T-helper 1 cell treated with Interleukin-12 subunit alpha and Interleukin-12 subunit beta and Interleukin-4 antibody, amounts not matched to agents 30 μg/mL and 1 μg/mL, for 36 hours (primary cell): ENCODE measurements around the gene GJC3.
A peak's percentile ranks its signal among the peaks of the same experiment; 100 is the strongest.
"Not testable (repeated sequence)": the region's sequence is repeated elsewhere in the genome, so short reads cannot be mapped to it uniquely, and the experiment has no call there.

Experiments
- H3K27ac Mint-ChIP-seq: one replicate; pipeline ENCODE4 v1.8.0; 2021; ENCODE audit warnings: mild to moderate bottlenecking, mixed read lengths
- H3K27me3 Mint-ChIP-seq: one replicate; pipeline ENCODE4 v1.8.0; 2021; ENCODE audit warnings: low read depth, mixed read lengths
- H3K36me3 Mint-ChIP-seq: one replicate; pipeline ENCODE4 v1.8.0; 2021; ENCODE audit warnings: low read depth, mixed read lengths
- H3K4me1 Mint-ChIP-seq: one replicate; pipeline ENCODE4 v1.8.0; 2021; ENCODE audit warnings: low read depth, mixed read lengths
- H3K4me3 Mint-ChIP-seq: one replicate; pipeline ENCODE4 v1.8.0; 2021; ENCODE audit warnings: mild to moderate bottlenecking, moderate library complexity, mixed read lengths
- H3K9me3 Mint-ChIP-seq: one replicate; pipeline ENCODE4 v1.8.0; 2021; ENCODE audit warnings: mixed read lengths

GJC3 gene

GRCh38 chr7:99949645-99950228, 20.3 kb upstream of the GJC3 start:
- Mint-ChIP-seq H3K4me3 (no peak overlapping the region), H3K9me3 (peaks cover 14% of the 10 kb centered on the region), H3K4me1 (peaks cover 2% of the 10 kb centered on the region), H3K36me3 (no peaks in the 10 kb centered on the region), H3K27ac (no peak overlapping the region), H3K27me3 (peaks cover 8% of the 10 kb centered on the region)

GRCh38 chr7:99947608-99948007, 18.2 kb upstream of the GJC3 start:
- no peak overlapping the region for H3K27ac Mint-ChIP-seq

GRCh38 chr7:99944497-99945070, 15.2 kb upstream of the GJC3 start:
- no peak overlapping the region for H3K4me3 Mint-ChIP-seq
- peaks cover 16% of the 10 kb centered on the region for H3K27me3 Mint-ChIP-seq
- no peak overlapping the region for H3K27ac Mint-ChIP-seq
- H3K4me1 Mint-ChIP-seq, result peaks cover 8% of the 10 kb centered on the region
- no peaks in the 10 kb centered on the region for H3K36me3 Mint-ChIP-seq
- peaks cover under 1% of the 10 kb centered on the region for H3K9me3 Mint-ChIP-seq

More at GRCh38 chr7:99947608-99948007, 18.2 kb upstream of the GJC3 start:
- H3K9me3 Mint-ChIP-seq, result peaks cover 14% of the 10 kb centered on the region
- H3K4me3 Mint-ChIP-seq, result no peak overlapping the region
- no peaks in the 10 kb centered on the region for H3K36me3 Mint-ChIP-seq
- peaks cover 8% of the 10 kb centered on the region for H3K4me1 Mint-ChIP-seq
- peaks cover 12% of the 10 kb centered on the region for H3K27me3 Mint-ChIP-seq

GRCh38 chr7:99943641-99944496, 14.4 kb upstream of the GJC3 start:
- Mint-ChIP-seq H3K36me3 (no peaks in the 10 kb centered on the region), H3K4me3 (no peak overlapping the region), H3K4me1 (peaks cover 8% of the 10 kb centered on the region), H3K27me3 (peaks cover 22% of the 10 kb centered on the region), H3K27ac (no peak overlapping the region), H3K9me3 (peaks cover 6% of the 10 kb centered on the region)

GRCh38 chr7:99938296-99938695, 8.9 kb upstream of the GJC3 start:
- Mint-ChIP-seq H3K4me1 (peaks cover 4% of the 10 kb centered on the region), H3K36me3 (no peaks in the 10 kb centered on the region), H3K27ac (no peak overlapping the region), H3K27me3 (peaks cover 19% of the 10 kb centered on the region), H3K9me3 (peaks cover 14% of the 10 kb centered on the region), H3K4me3 (no peak overlapping the region)

- not testable (repeated sequence) for H3K36me3 Mint-ChIP-seq, H3K4me1 Mint-ChIP-seq, H3K27ac Mint-ChIP-seq, H3K4me3 Mint-ChIP-seq
- H3K9me3 Mint-ChIP-seq, result peaks cover 14% of the 10 kb centered on the region
- peaks cover 13% of the 10 kb centered on the region for H3K27me3 Mint-ChIP-seq
Observed at GRCh38 chr7:99935009-99935408, 5.6 kb upstream of the GJC3 start.

- no peak overlapping the region for H3K27ac Mint-ChIP-seq
- no peaks in the 10 kb centered on the region for H3K9me3 Mint-ChIP-seq
- H3K36me3 Mint-ChIP-seq, result no peaks in the 10 kb centered on the region
- H3K27me3 Mint-ChIP-seq, result peaks cover 28% of the 10 kb centered on the region
- no peak overlapping the region for H3K4me3 Mint-ChIP-seq
- peaks cover 23% of the 10 kb centered on the region for H3K4me1 Mint-ChIP-seq
Observed at GRCh38 chr7:99930376-99930775, 956 bp upstream of the GJC3 start.

- Mint-ChIP-seq H3K9me3 (no peaks in the 10 kb centered on the region), H3K4me3 (peak overlapping the region; percentile 48), H3K27ac (no peak overlapping the region), H3K27me3 (peaks cover 30% of the 10 kb centered on the region), H3K4me1 (peaks cover 20% of the 10 kb centered on the region), H3K36me3 (no peaks in the 10 kb centered on the region)
Observed at GRCh38 chr7:99929730-99930053, 272 bp upstream of the GJC3 start.

- H3K27me3 Mint-ChIP-seq, result peaks cover 32% of the 10 kb centered on the region
- no peaks in the 10 kb centered on the region for H3K9me3 Mint-ChIP-seq
- H3K27ac Mint-ChIP-seq, result no peak overlapping the region
- peaks cover 20% of the 10 kb centered on the region for H3K4me1 Mint-ChIP-seq
- no peak overlapping the region for H3K4me3 Mint-ChIP-seq
- H3K36me3 Mint-ChIP-seq, result no peaks in the 10 kb centered on the region
Observed at GRCh38 chr7:99928188-99928587, 1.2 kb downstream of the GJC3 start.

GRCh38 chr7:99927536-99927935, 1.9 kb downstream of the GJC3 start:
- H3K9me3 Mint-ChIP-seq, result no peaks in the 10 kb centered on the region
- no peaks in the 10 kb centered on the region for H3K36me3 Mint-ChIP-seq
- peaks cover 32% of the 10 kb centered on the region for H3K27me3 Mint-ChIP-seq
- H3K27ac Mint-ChIP-seq, result no peak overlapping the region
- H3K4me3 Mint-ChIP-seq, result no peak overlapping the region
- H3K4me1 Mint-ChIP-seq, result peaks cover 20% of the 10 kb centered on the region

- Mint-ChIP-seq H3K27ac (no peak overlapping the region), H3K9me3 (no peaks in the 10 kb centered on the region), H3K27me3 (peaks cover 32% of the 10 kb centered on the region), H3K36me3 (peaks cover 4% of the 10 kb centered on the region), H3K4me1 (peaks cover 20% of the 10 kb centered on the region), H3K4me3 (no peak overlapping the region)
Observed at GRCh38 chr7:99926321-99926720, 3.1 kb downstream of the GJC3 start.

- H3K27ac Mint-ChIP-seq, result no peak overlapping the region
- peaks cover 9% of the 10 kb centered on the region for H3K4me1 Mint-ChIP-seq
- peaks cover 24% of the 10 kb centered on the region for H3K27me3 Mint-ChIP-seq
- peaks cover 9% of the 10 kb centered on the region for H3K36me3 Mint-ChIP-seq
- H3K9me3 Mint-ChIP-seq, result no peaks in the 10 kb centered on the region
- no peak overlapping the region for H3K4me3 Mint-ChIP-seq
Observed at GRCh38 chr7:99923200-99923599, 6.2 kb downstream of the GJC3 start.

- H3K36me3 Mint-ChIP-seq, result peaks cover 25% of the 10 kb centered on the region
- H3K9me3 Mint-ChIP-seq, result no peaks in the 10 kb centered on the region
- H3K4me3 Mint-ChIP-seq, result peak overlapping the region; percentile 91
- H3K27ac Mint-ChIP-seq, result peak overlapping the region; percentile 89
- peaks cover 4% of the 10 kb centered on the region for H3K27me3 Mint-ChIP-seq
- H3K4me1 Mint-ChIP-seq, result peaks cover 28% of the 10 kb centered on the region
Observed at GRCh38 chr7:99920149-99920548, 9.3 kb downstream of the GJC3 start.

- Mint-ChIP-seq H3K4me1 (peaks cover 30% of the 10 kb centered on the region), H3K36me3 (peaks cover 25% of the 10 kb centered on the region), H3K4me3 (peak overlapping the region; percentile 91), H3K9me3 (no peaks in the 10 kb centered on the region), H3K27ac (peak overlapping the region; percentile 89), H3K27me3 (peaks cover 3% of the 10 kb centered on the region)
Observed at GRCh38 chr7:99919814-99920112, 9.7 kb downstream of the GJC3 start.
